GM12878 (cell line): Measurements from ENCODE around the gene AGAP1. TPM values are rescaled to one million over a fixed set of nuclear protein-coding genes. Genes with fewer than 3 reads are reported as not detected.

Source experiments
- ATAC-seq: fragments of 200-7000 bp; cut with Tn5 transposase; 3 replicates; pipeline ENCODE4 v1.9.1; 2020; ENCODE audit warnings: mild to moderate bottlenecking, moderate library complexity
- BruUV-seq: library from RNA; stranded (reverse); fragments of 400-500 nt; replicated peaks from 2 replicates; lab custom pipeline; 2021; lab: Mats Ljungman, UMichigan
- CTCF ChIA-PET: fragments of 300-600 bp; sonication (Branson Sonifier 250); formaldehyde crosslinking; extraction: SDS; loops from one replicate; lab custom pipeline; 2021; ENCODE audit warnings: inconsistent platforms; lab: Yijun Ruan, JAX
- POLR2A ChIA-PET: fragments of 350-600 bp; formaldehyde crosslinking; extraction: SDS; loops from one replicate; lab custom pipeline; 2021; ENCODE audit warnings: inconsistent platforms; lab: Charles Lee
- RAD21 ChIA-PET: fragments of 300-600 bp; sonication (Branson Sonifier 250); formaldehyde crosslinking; loops from one replicate; lab custom pipeline; 2023; ENCODE audit warnings: antibody characterized with exemption; ENCODE audit not compliant: unreplicated experiment; lab: Charles Lee
- SMC1A ChIA-PET: fragments of 300-600 bp; sonication (Branson Sonifier 250); formaldehyde crosslinking; loops from one replicate; lab custom pipeline; 2023; ENCODE audit not compliant: unreplicated experiment, uncharacterized antibody; lab: Charles Lee
- DNase-seq: peaks from one replicate; pipeline ENCODE4 v3.0.0-alpha.2; 2011; ENCODE audit warnings: low read depth, low spot score
- FAIRE-seq: peaks from 3 replicates; lab custom pipeline; 2011; peaks lifted over from hg19 to GRCh38; lab: Jason Lieb, UNC
- H2AFZ ChIP-seq: 2 replicates; pipeline ENCODE4 v1.6.0; 2011; ENCODE audit warnings: low read depth, low read length, control low read depth; ENCODE audit not compliant: control insufficient read depth
- H3K27ac ChIP-seq: 2 replicates; pipeline ENCODE4 v1.5.1; 2011; ENCODE audit warnings: control low read depth; ENCODE audit not compliant: control insufficient read depth, insufficient read depth
- H3K27me3 ChIP-seq, 2 experiments: replicated peaks in 1 of 2; 2 replicates each; pipeline versions ENCODE4 v1.6.0 to v1.6.1; 2011; ENCODE audit warnings: low read length in 1 of 2; ENCODE audit not compliant: control insufficient read depth in 2 of 2, insufficient read depth in 2 of 2
- H3K36me3 ChIP-seq, 2 experiments: 2 replicates each; pipeline ENCODE4 v1.5.1; 2011; ENCODE audit warnings: low read length in 1 of 2; ENCODE audit not compliant: control insufficient read depth in 2 of 2, insufficient read depth in 2 of 2
- H3K4me1 ChIP-seq: 2 replicates; pipeline ENCODE4 v1.6.1; 2011; ENCODE audit warnings: mild to moderate bottlenecking, low read length, moderate library complexity, mixed read lengths; ENCODE audit not compliant: control insufficient read depth, insufficient read depth
- H3K4me2 ChIP-seq: 2 replicates; pipeline ENCODE4 v1.6.0; 2011; ENCODE audit warnings: control low read depth; ENCODE audit not compliant: control insufficient read depth, insufficient read depth
- H3K4me3 ChIP-seq: fragments of 200-600 bp; sonication (generic); 2 replicates; pipeline ENCODE4 v1.5.1; 2016
- H3K79me2 ChIP-seq: 2 replicates; pipeline ENCODE4 v1.6.0; 2011; ENCODE audit warnings: low read length; ENCODE audit not compliant: control insufficient read depth, insufficient read depth
- H3K9ac ChIP-seq: 2 replicates; pipeline ENCODE4 v1.8.0; 2011; ENCODE audit warnings: low read length, control low read depth, mixed read lengths; ENCODE audit not compliant: control insufficient read depth, insufficient read depth
- H3K9me3 ChIP-seq: replicated peaks from 3 replicates; pipeline ENCODE4 v1.5.1; 2011; ENCODE audit warnings: mild to moderate bottlenecking, low read length; ENCODE audit not compliant: control insufficient read depth, insufficient read depth
- H4K20me1 ChIP-seq: 2 replicates; pipeline ENCODE4 v1.6.0; 2011; ENCODE audit not compliant: control insufficient read depth, insufficient read depth
- BACH1 ChIP-seq: fragments of 450-650 bp; IDR thresholded peaks from 2 replicates; pipeline ENCODE4 v1.6.1; 2017; ENCODE audit warnings: mild to moderate bottlenecking, borderline replicate concordance
- CHD4 ChIP-seq: fragments of 200-600 bp; sonication (generic); IDR thresholded peaks from 2 replicates; pipeline ENCODE4 v1.6.1; 2016; ENCODE audit warnings: mild to moderate bottlenecking
- NFIC ChIP-seq: IDR thresholded peaks from 2 replicates; pipeline ENCODE4 v1.6.1; 2012; ENCODE audit warnings: low read depth, mild to moderate bottlenecking, inconsistent platforms, low read length, moderate library complexity
- NFXL1 ChIP-seq: fragments of 450-650 bp; IDR thresholded peaks from 2 replicates; pipeline ENCODE4 v1.6.1; 2017; ENCODE audit warnings: antibody characterized with exemption, mild to moderate bottlenecking, borderline replicate concordance
- NR2C1 ChIP-seq: fragments of 450-650 bp; IDR thresholded peaks from 2 replicates; pipeline ENCODE4 v1.6.1; 2017; ENCODE audit warnings: antibody characterized with exemption, mild to moderate bottlenecking, moderate library complexity
- SIX5 ChIP-seq: IDR thresholded peaks from 2 replicates; pipeline ENCODE4 v1.6.1; 2011; ENCODE audit warnings: mild to moderate bottlenecking, low read depth, low read length, moderate library complexity; ENCODE audit not compliant: severe bottlenecking
- SP1 ChIP-seq: IDR thresholded peaks from one replicate; pipeline ENCODE4 v1.6.1; 2011; ENCODE audit warnings: low read depth, low read length
- SRF ChIP-seq, 2 experiments: IDR thresholded peaks; 2 replicates each; pipeline ENCODE4 v1.6.1; 2011; ENCODE audit warnings: low read depth in 2 of 2, low read length in 2 of 2, mild to moderate bottlenecking in 1 of 2, moderate library complexity in 1 of 2
- ZNF384 ChIP-seq: IDR thresholded peaks from 2 replicates; pipeline ENCODE4 v1.6.1; 2012; ENCODE audit warnings: low read depth, mild to moderate bottlenecking, low read length, improper control_type of control experiment, borderline replicate concordance
- WGBS: methylation state at CpG from one replicate; pipeline ENCODE4 v1.1.6; 2016; ENCODE audit warnings: low lambda C conversion rate; ENCODE audit not compliant: insufficient replicate concordance, insufficient coverage; ENCODE audit errors: missing lambda C conversion rate; 5-methylcytosine and 5-hydroxymethylcytosine counted together
- in situ Hi-C: fragments of 300-500 bp; cut with MboI; formaldehyde crosslinking; loops from 9 replicates; pipeline ENCODE4 v1.14.3; 2018; ENCODE audit warnings: mixed read lengths
- intact Hi-C: fragments of 100-400 bp; cut with micrococcal nuclease; formaldehyde crosslinking; loops from one replicate; pipeline ENCODE4 v1.14.2; 2022; ENCODE audit not compliant: unreplicated experiment
- polyA plus RNA-seq, 11 experiments: library from polyadenylated mRNA; depleted of rRNA in 4 of 11; unstranded in 6 of 11; stranded (reverse) in 5 of 11; fragments of >200 nt; fragmentation: Nextera tagmentation in 4 of 11; fragmentation: Illumina TruSeq in 1 of 11; extraction: Ambion mirVana in 4 of 11; extraction: Trizol in 1 of 11; gene quantifications; 1 replicate in 1 of 11; 2 replicates in 10 of 11; pipeline versions ENCODE4 v1.2.1 to v1.2.3, GENCODE V29; 2011 to 2016; ENCODE audit warnings: inconsistent platforms in 2 of 11, missing spikeins in 2 of 11, low read depth in 1 of 11
- total RNA-seq, 4 experiments: library from RNA; depleted of rRNA in 3 of 4; stranded (reverse); fragments of >200 nt in 3 of 4; fragmentation: Illumina TruSeq in 1 of 4; extraction: Trizol in 1 of 4; gene quantifications; 2 replicates each; pipeline versions ENCODE4 v1.2.1 to v1.2.3, GENCODE V29; 2013 to 2021
- TF ChIP-seq, protein P1 (sequence below): fragments of 450-650 bp; IDR thresholded peaks from 2 replicates; pipeline ENCODE4 v1.6.1; 2017; ENCODE audit warnings: low read depth, mild to moderate bottlenecking, moderate library complexity
- TF ChIP-seq, protein P2 (sequence below): IDR thresholded peaks from 2 replicates; pipeline ENCODE4 v1.6.1; 2012; ENCODE audit warnings: low read depth, low read length, improper control_type of control experiment
- TF ChIP-seq, protein P3 (sequence below): fragments of 450-650 bp; IDR thresholded peaks from 2 replicates; pipeline ENCODE4 v1.6.1; 2017; ENCODE audit warnings: mild to moderate bottlenecking
- TF ChIP-seq, protein P4 (sequence below): fragments of 450-650 bp; formaldehyde crosslinking; IDR thresholded peaks from 2 replicates; pipeline ENCODE4 v1.4.0; 2020; ENCODE audit warnings: mild to moderate bottlenecking, moderate library complexity
- TF ChIP-seq, protein P5 (sequence below): IDR thresholded peaks from 2 replicates; pipeline ENCODE4 v1.6.1; 2011; ENCODE audit warnings: mild to moderate bottlenecking, low read depth, low read length, moderate library complexity; ENCODE audit not compliant: insufficient replicate concordance

Gene AGAP1
- total and polyA plus RNA-seq, 10 of the 15 experiments (the other 5 are each of a cell fraction or from before 2014, with no cell fraction given), result 0.05 to 0.15 (median 0.06) TPM; not detected in 7

DNA sequence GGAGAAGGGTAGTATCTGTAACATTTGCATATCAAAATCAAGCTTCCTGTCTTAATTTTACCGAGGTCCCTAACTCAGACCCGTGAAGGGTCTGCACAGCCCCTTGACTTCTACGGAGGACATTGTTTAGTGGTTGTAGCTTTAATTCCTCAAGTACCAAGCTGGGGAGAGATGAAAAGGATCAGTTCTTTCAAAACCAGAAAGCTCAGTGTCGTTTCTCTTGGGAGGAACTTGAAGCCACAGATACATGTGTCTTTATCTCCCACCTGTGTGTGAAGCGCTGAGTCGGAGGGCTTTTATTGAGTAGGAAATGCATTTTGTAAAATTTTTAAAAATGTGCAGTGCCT, 410.7 kb downstream of the AGAP1 start:
- RAD21 ChIA-PET, result no interaction called here
- Histone ChIP-seq H3K4me3 (no peak overlapping the region), H3K27ac (no peak overlapping the region), H4K20me1 (no peaks in the 10 kb centered on the region), H3K4me2 (no peak overlapping the region), H3K4me1 (peaks cover 3% of the 10 kb centered on the region; the same call in 1 of the 2 replicates)
- no peak for DNase-seq
- intact Hi-C loops, result no loop called here
- WGBS, result 32% methylated on average over 6 of the region's 6 CpGs
- POLR2A ChIA-PET, result no interaction called here
- ATAC-seq, result no peak
- SMC1A ChIA-PET, result interaction anchor here (0.6 to 0.9 kb wide), 2 partner anchors 32 to 83 kb away, joined by 3 read pairs; no protein-coding TSS in a partner anchor
- TF ChIP-seq SP1 (no peak), CHD4 (no peak), ZNF384 (no peak), NFXL1 (no peak), NFIC (no peak), SRF (IDR thresholded peaks at IDR 0.05; ENCODE audit: low read depth in 2 of 2, low read length in 2 of 2) (no peak), BACH1 (no peak), NR2C1 (no peak), SIX5 (no peak)
- TF ChIP-seq, protein P1, sequence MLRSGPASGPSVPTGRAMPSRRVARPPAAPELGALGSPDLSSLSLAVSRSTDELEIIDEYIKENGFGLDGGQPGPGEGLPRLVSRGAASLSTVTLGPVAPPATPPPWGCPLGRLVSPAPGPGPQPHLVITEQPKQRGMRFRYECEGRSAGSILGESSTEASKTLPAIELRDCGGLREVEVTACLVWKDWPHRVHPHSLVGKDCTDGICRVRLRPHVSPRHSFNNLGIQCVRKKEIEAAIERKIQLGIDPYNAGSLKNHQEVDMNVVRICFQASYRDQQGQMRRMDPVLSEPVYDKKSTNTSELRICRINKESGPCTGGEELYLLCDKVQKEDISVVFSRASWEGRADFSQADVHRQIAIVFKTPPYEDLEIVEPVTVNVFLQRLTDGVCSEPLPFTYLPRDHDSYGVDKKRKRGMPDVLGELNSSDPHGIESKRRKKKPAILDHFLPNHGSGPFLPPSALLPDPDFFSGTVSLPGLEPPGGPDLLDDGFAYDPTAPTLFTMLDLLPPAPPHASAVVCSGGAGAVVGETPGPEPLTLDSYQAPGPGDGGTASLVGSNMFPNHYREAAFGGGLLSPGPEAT, result no peak
- TF ChIP-seq, protein P2, sequence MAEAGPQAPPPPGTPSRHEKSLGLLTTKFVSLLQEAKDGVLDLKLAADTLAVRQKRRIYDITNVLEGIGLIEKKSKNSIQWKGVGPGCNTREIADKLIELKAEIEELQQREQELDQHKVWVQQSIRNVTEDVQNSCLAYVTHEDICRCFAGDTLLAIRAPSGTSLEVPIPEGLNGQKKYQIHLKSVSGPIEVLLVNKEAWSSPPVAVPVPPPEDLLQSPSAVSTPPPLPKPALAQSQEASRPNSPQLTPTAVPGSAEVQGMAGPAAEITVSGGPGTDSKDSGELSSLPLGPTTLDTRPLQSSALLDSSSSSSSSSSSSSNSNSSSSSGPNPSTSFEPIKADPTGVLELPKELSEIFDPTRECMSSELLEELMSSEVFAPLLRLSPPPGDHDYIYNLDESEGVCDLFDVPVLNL, result no peak
- TF ChIP-seq, protein P3, sequence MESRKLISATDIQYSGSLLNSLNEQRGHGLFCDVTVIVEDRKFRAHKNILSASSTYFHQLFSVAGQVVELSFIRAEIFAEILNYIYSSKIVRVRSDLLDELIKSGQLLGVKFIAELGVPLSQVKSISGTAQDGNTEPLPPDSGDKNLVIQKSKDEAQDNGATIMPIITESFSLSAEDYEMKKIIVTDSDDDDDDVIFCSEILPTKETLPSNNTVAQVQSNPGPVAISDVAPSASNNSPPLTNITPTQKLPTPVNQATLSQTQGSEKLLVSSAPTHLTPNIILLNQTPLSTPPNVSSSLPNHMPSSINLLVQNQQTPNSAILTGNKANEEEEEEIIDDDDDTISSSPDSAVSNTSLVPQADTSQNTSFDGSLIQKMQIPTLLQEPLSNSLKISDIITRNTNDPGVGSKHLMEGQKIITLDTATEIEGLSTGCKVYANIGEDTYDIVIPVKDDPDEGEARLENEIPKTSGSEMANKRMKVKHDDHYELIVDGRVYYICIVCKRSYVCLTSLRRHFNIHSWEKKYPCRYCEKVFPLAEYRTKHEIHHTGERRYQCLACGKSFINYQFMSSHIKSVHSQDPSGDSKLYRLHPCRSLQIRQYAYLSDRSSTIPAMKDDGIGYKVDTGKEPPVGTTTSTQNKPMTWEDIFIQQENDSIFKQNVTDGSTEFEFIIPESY, result no peak
- TF ChIP-seq, protein P4, sequence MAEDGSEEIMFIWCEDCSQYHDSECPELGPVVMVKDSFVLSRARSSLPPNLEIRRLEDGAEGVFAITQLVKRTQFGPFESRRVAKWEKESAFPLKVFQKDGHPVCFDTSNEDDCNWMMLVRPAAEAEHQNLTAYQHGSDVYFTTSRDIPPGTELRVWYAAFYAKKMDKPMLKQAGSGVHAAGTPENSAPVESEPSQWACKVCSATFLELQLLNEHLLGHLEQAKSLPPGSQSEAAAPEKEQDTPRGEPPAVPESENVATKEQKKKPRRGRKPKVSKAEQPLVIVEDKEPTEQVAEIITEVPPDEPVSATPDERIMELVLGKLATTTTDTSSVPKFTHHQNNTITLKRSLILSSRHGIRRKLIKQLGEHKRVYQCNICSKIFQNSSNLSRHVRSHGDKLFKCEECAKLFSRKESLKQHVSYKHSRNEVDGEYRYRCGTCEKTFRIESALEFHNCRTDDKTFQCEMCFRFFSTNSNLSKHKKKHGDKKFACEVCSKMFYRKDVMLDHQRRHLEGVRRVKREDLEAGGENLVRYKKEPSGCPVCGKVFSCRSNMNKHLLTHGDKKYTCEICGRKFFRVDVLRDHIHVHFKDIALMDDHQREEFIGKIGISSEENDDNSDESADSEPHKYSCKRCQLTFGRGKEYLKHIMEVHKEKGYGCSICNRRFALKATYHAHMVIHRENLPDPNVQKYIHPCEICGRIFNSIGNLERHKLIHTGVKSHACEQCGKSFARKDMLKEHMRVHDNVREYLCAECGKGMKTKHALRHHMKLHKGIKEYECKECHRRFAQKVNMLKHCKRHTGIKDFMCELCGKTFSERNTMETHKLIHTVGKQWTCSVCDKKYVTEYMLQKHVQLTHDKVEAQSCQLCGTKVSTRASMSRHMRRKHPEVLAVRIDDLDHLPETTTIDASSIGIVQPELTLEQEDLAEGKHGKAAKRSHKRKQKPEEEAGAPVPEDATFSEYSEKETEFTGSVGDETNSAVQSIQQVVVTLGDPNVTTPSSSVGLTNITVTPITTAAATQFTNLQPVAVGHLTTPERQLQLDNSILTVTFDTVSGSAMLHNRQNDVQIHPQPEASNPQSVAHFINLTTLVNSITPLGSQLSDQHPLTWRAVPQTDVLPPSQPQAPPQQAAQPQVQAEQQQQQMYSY (CRISPR knock-in tag), result no peak
- TF ChIP-seq, protein P5, sequence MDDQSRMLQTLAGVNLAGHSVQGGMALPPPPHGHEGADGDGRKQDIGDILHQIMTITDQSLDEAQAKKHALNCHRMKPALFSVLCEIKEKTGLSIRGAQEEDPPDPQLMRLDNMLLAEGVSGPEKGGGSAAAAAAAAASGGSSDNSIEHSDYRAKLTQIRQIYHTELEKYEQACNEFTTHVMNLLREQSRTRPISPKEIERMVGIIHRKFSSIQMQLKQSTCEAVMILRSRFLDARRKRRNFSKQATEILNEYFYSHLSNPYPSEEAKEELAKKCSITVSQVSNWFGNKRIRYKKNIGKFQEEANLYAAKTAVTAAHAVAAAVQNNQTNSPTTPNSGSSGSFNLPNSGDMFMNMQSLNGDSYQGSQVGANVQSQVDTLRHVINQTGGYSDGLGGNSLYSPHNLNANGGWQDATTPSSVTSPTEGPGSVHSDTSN, result no peak
- TF ChIP-seq, all 136 proteins: peak for 0
- Histone ChIP-seq H3K9me3 (no peaks in the 10 kb centered on the region), H3K79me2 (no peaks in the 10 kb centered on the region), H3K9ac (no peak overlapping the region), H2AFZ (no peak overlapping the region), H3K27me3 (0 out of 4 replicates have a peak, but pooled peaks cover 0 to 2% of the 10 kb centered on the region in 2 experiments), H3K36me3 (no peaks in the 10 kb centered on the region)
- CTCF ChIA-PET, result no interaction called here
- BruUV-seq, result no TSS peak
- in situ Hi-C loops, result no loop called here
- FAIRE-seq, result no peak
